Neural cell (in vitro differentiated cells): ENCODE results near the gene CTDP1. TPM values are rescaled to one million over a fixed set of nuclear protein-coding genes. Genes with fewer than 3 reads are reported as not detected.

Experiments
- H2AFZ ChIP-seq: fragments of 200-600, 300-800 bp; sonication (generic), shearing (Covaris generic); 2 replicates; pipeline ENCODE4 v1.6.0; 2014; ENCODE audit warnings: low read depth, mild to moderate bottlenecking, antibody characterized with exemption, low read length, moderate library complexity
- H3F3A ChIP-seq: fragments of 200-600 bp; shearing (Covaris generic); 2 replicates; pipeline ENCODE4 v1.6.1; 2016; ENCODE audit warnings: mild to moderate bottlenecking, moderate library complexity, mixed read lengths, antibody characterized with exemption, low read length; ENCODE audit not compliant: insufficient read depth, poor library complexity, severe bottlenecking
- H3K27ac ChIP-seq: fragments of 200-600, 300-800 bp; sonication (generic), shearing (Covaris generic); 2 replicates; pipeline ENCODE4 v1.5.1; 2014; ENCODE audit warnings: mild to moderate bottlenecking, low read length, moderate library complexity
- H3K27me3 ChIP-seq: fragments of 300-800, 200-600 bp; sonication (generic), shearing (Covaris generic); 2 replicates; pipeline ENCODE4 v1.6.0; 2014; ENCODE audit warnings: mild to moderate bottlenecking, low read depth, low read length, moderate library complexity; ENCODE audit not compliant: insufficient read depth
- H3K36me3 ChIP-seq: fragments of 300-800, 200-600 bp; sonication (generic), shearing (Covaris generic); 2 replicates; pipeline ENCODE4 v1.5.1; 2014; ENCODE audit warnings: mild to moderate bottlenecking, antibody characterized with exemption, low read length, moderate library complexity; ENCODE audit not compliant: insufficient read depth
- H3K4me2 ChIP-seq: fragments of 300-800, 200-600 bp; sonication (generic), shearing (Covaris generic); 2 replicates; pipeline ENCODE4 v1.6.0; 2014; ENCODE audit warnings: mild to moderate bottlenecking, low read length
- H3K4me3 ChIP-seq: fragments of 300-800, 200-600 bp; sonication (generic), shearing (Covaris generic); 2 replicates; pipeline ENCODE4 v1.5.1; 2014; ENCODE audit warnings: mild to moderate bottlenecking, low read length, moderate library complexity
- H3K79me2 ChIP-seq: fragments of 200-600 bp; shearing (Covaris generic); replicated peaks from 2 replicates; pipeline ENCODE4 v1.6.0; 2014; ENCODE audit warnings: mild to moderate bottlenecking, low read length, moderate library complexity; ENCODE audit not compliant: insufficient read depth
- H3K9ac ChIP-seq: fragments of 300-800, 200-600 bp; sonication (generic), shearing (Covaris generic); 2 replicates; pipeline ENCODE4 v1.6.1; 2016; ENCODE audit warnings: mild to moderate bottlenecking, low read length, mixed read lengths
- H3K9me2 ChIP-seq: fragments of 200-600 bp; shearing (Covaris generic); 2 replicates; pipeline ENCODE4 v1.6.1; 2016; ENCODE audit warnings: mild to moderate bottlenecking, low read length, mixed read lengths; ENCODE audit not compliant: insufficient read depth
- H3K9me3 ChIP-seq: fragments of 200-600, 300-800 bp; sonication (generic), shearing (Covaris generic); 2 replicates; pipeline ENCODE4 v1.6.1; 2016; ENCODE audit warnings: mild to moderate bottlenecking, mixed run types, low read length, moderate library complexity, mixed read lengths
- H4K20me1 ChIP-seq: fragments of 200-600 bp; shearing (Covaris generic); 2 replicates; pipeline ENCODE4 v1.6.1; 2016; ENCODE audit warnings: mild to moderate bottlenecking, mixed run types; ENCODE audit not compliant: insufficient read depth
- CTCF ChIP-seq: fragments of 450-650 bp; IDR thresholded peaks from 2 replicates; pipeline ENCODE4 v1.5.1; 2014; ENCODE audit warnings: antibody characterized with exemption, mild to moderate bottlenecking, moderate library complexity; ENCODE audit not compliant: poor library complexity, severe bottlenecking
- EP300 ChIP-seq: fragments of 450-650 bp; conservative IDR thresholded peaks from 2 replicates; pipeline ENCODE4 v1.6.1; 2014; ENCODE audit warnings: antibody characterized with exemption, mild to moderate bottlenecking, moderate library complexity; ENCODE audit not compliant: poor library complexity, severe bottlenecking
- EZH2 ChIP-seq: fragments of 200-600, 300-800 bp; shearing (Covaris generic), sonication (generic); IDR thresholded peaks from 2 replicates; pipeline ENCODE4 v1.6.1; 2014; ENCODE audit warnings: antibody characterized with exemption, low read length, borderline replicate concordance, mild to moderate bottlenecking; ENCODE audit not compliant: insufficient read depth, poor library complexity, severe bottlenecking
- MXI1 ChIP-seq: fragments of 450-650 bp; conservative IDR thresholded peaks from 2 replicates; pipeline ENCODE4 v1.6.1; 2014; ENCODE audit warnings: antibody characterized with exemption, mild to moderate bottlenecking; ENCODE audit not compliant: poor library complexity, severe bottlenecking
- POLR2AphosphoS5 ChIP-seq: IDR thresholded peaks from 2 replicates; pipeline ENCODE4 v1.6.1; 2012
- RAD21 ChIP-seq: fragments of 450-650 bp; conservative IDR thresholded peaks from 2 replicates; pipeline ENCODE4 v1.6.1; 2014; ENCODE audit warnings: antibody characterized with exemption, mild to moderate bottlenecking, moderate library complexity
- REST ChIP-seq: IDR thresholded peaks from 2 replicates; pipeline ENCODE4 v1.6.1; 2012; ENCODE audit warnings: borderline replicate concordance
- SMC3 ChIP-seq: fragments of 450-650 bp; conservative IDR thresholded peaks from 2 replicates; pipeline ENCODE4 v1.6.1; 2014; ENCODE audit warnings: antibody characterized with exemption, mild to moderate bottlenecking, moderate library complexity; ENCODE audit not compliant: poor library complexity
- TAF1 ChIP-seq: IDR thresholded peaks from 2 replicates; pipeline ENCODE4 v1.6.1; 2012; ENCODE audit warnings: low read depth
- polyA plus RNA-seq: library from polyadenylated mRNA; depleted of rRNA; stranded (reverse); fragments of >200 nt; gene quantifications from 2 replicates; pipeline ENCODE4 v1.2.3, GENCODE V29; 2014

The CTDP1 gene
- polyA plus RNA-seq, 1 donor from 2014 or later: 22.3 TPM

- Histone ChIP-seq H3K36me3 (no peaks in the 10 kb centered on the region), H3K79me2 (no peaks in the 10 kb centered on the region), H3K9me3 (no peaks in the 10 kb centered on the region), H2AFZ (no peak overlapping the region), H3K4me3 (no peak overlapping the region), H3K27me3 (no peaks in the 10 kb centered on the region), H3K9me2 (no peaks in the 10 kb centered on the region), H3K27ac (no peak overlapping the region), H3K4me2 (no peak overlapping the region), H3K9ac (no peak overlapping the region), H4K20me1 (no peaks in the 10 kb centered on the region), H3F3A (no peaks in the 10 kb centered on the region)
- TF ChIP-seq RAD21: no peak
- no peak for TF ChIP-seq SMC3
- no peak for TF ChIP-seq CTCF
- TF ChIP-seq POLR2AphosphoS5: no peak
- no peak for TF ChIP-seq EZH2
Measured at GRCh38 chr18:79631096-79631507, 48.5 kb upstream of the CTDP1 start.

GRCh38 chr18:79631761-79632446, 47.7 kb upstream of the CTDP1 start:
- Histone ChIP-seq H3K27ac (no peak overlapping the region), H3K36me3 (no peaks in the 10 kb centered on the region), H3K27me3 (no peaks in the 10 kb centered on the region), H3K4me3 (no peak overlapping the region), H3K9ac (no peak overlapping the region), H2AFZ (no peak overlapping the region), H4K20me1 (no peaks in the 10 kb centered on the region), H3K9me3 (no peaks in the 10 kb centered on the region), H3K9me2 (no peaks in the 10 kb centered on the region), H3K79me2 (no peaks in the 10 kb centered on the region), H3F3A (no peaks in the 10 kb centered on the region), H3K4me2 (no peak overlapping the region)
- TF ChIP-seq EP300 (no peak), EZH2 (no peak), SMC3 (no peak), RAD21 (no peak), TAF1 (no peak)

- H3K4me3 ChIP-seq: no peak overlapping the region
- TF ChIP-seq POLR2AphosphoS5 (no peak), EZH2 (no peak), RAD21 (no peak), SMC3 (no peak), MXI1 (no peak), EP300 (no peak), REST (no peak), CTCF (no peak), TAF1 (no peak)
- no peak overlapping the region for H2AFZ ChIP-seq
- no peaks in the 10 kb centered on the region for H4K20me1 ChIP-seq
- H3K27ac ChIP-seq: no peak overlapping the region
- no peaks in the 10 kb centered on the region for H3K79me2 ChIP-seq
- H3K27me3 ChIP-seq: no peaks in the 10 kb centered on the region
- no peaks in the 10 kb centered on the region for H3K9me3 ChIP-seq
- no peaks in the 10 kb centered on the region for H3F3A ChIP-seq
- no peak overlapping the region for H3K4me2 ChIP-seq
- no peaks in the 10 kb centered on the region for H3K9me2 ChIP-seq
- H3K36me3 ChIP-seq: no peaks in the 10 kb centered on the region
- H3K9ac ChIP-seq: no peak overlapping the region
Measured at GRCh38 chr18:79632765-79633164, 46.8 kb upstream of the CTDP1 start.
